Heart right ventricle (tissue), 16 donors: ENCODE data around the gene KRT86. TPM values are rescaled to one million over a fixed set of nuclear protein-coding genes. Genes with fewer than 3 reads are reported as not detected.

Experiments used
- ATAC-seq, 8 donors: fragments of 200-7000 bp; cut with Tn5 transposase; one replicate each; pipeline ENCODE4 v1.9.1; 2020; ENCODE audit warnings: mild to moderate bottlenecking in 8 of 8, moderate library complexity in 8 of 8, moderate number of reproducible peaks in 1 of 8
- DNase-seq, 2 donors: peaks; one replicate each; pipeline ENCODE4 v3.0.0-alpha.2; 2020
- H3K27ac ChIP-seq, 10 donors: fragments of 200-600 bp; sonication (generic) in 2 of 10; one replicate each; pipeline versions ENCODE4 v1.5.0 to v1.8.0; 2020 to 2022; ENCODE audit warnings: mild to moderate bottlenecking in 3 of 10
- H3K27me3 ChIP-seq, 7 donors: fragments of 200-600 bp; one replicate each; pipeline ENCODE4 v1.8.0; 2021 to 2022; ENCODE audit warnings: mild to moderate bottlenecking in 2 of 7
- H3K36me3 ChIP-seq, 9 donors: fragments of 200-600 bp; sonication (generic) in 1 of 9; one replicate each; pipeline versions ENCODE4 v1.5.0 to v1.8.0; 2020 to 2022; ENCODE audit warnings: mild to moderate bottlenecking in 2 of 9
- H3K4me1 ChIP-seq, 9 donors: fragments of 200-600 bp; sonication (generic) in 1 of 9; one replicate each; pipeline versions ENCODE4 v1.5.0 to v1.8.0; 2020 to 2022; ENCODE audit warnings: mild to moderate bottlenecking in 4 of 9
- H3K4me3 ChIP-seq, 10 donors: fragments of 200-600 bp; sonication (generic) in 2 of 10; one replicate each; pipeline versions ENCODE4 v1.5.0 to v1.8.0; 2020 to 2022; ENCODE audit warnings: mild to moderate bottlenecking in 7 of 10, moderate library complexity in 2 of 10
- H3K9me3 ChIP-seq, 11 donors: fragments of 200-600 bp in 10 of 11; sonication (generic) in 2 of 11; one replicate each; pipeline versions ENCODE4 v1.5.0 to v1.8.0; 2013 to 2022; ENCODE audit warnings: mild to moderate bottlenecking in 2 of 11, control low read depth in 1 of 11, moderate library complexity in 1 of 11
- CTCF ChIP-seq, 9 donors: fragments of 200-600 bp; sonication (generic) in 2 of 9; IDR thresholded peaks; one replicate each; pipeline versions ENCODE4 v1.5.0 to v1.8.0; 2021 to 2022; ENCODE audit warnings: antibody characterized with exemption in 9 of 9, mild to moderate bottlenecking in 5 of 9, moderate library complexity in 1 of 9
- WGBS, 2 donors: extraction: QIAGEN DNeasy Blood & Tissue Kit; methylation state at CpG; one replicate each; pipeline ENCODE4 v1.1.7; 2013; ENCODE audit warnings: inconsistent platforms in 1 of 2; 5-methylcytosine and 5-hydroxymethylcytosine counted together
- intact Hi-C, 10 donors: fragments of 100-400 bp; cut with DNase I; formaldehyde crosslinking; loops; one replicate each; pipeline versions ENCODE4 v1.11.1 to v1.14.2; 2022
- polyA plus RNA-seq, 2 donors: library from polyadenylated mRNA; stranded (reverse); fragments of 200-250 nt; gene quantifications; one replicate each; pipeline ENCODE4 v1.2.3, GENCODE V29; 2013
- total RNA-seq, 10 donors: library from RNA; stranded (reverse); fragmentation: NEBNext Ultra II Directional in 3 of 10; extraction: Animal tissue kit (Norgen Biotek cat#: 25700) in 3 of 10; gene quantifications; one replicate each; pipeline versions ENCODE4 v1.2.1 to v1.2.4, GENCODE V29; 2021 to 2023
- donor health status: Arrhythmogenic right ventricular cardiomyopathy.
- donor health status: ischemic (EF 13 %, LVEDD 7.1; RV severe dilation, severe dysfunction).
- donor health status: healthy with polysubstance abuse.
- donor health status: DM: no; HTN: yes; CAD: no.
- donor health status: DM: no; HTN: no; CAD: no.
- donor health status: ischemic (EF 25% LVEDD 6.9; RV normal size, moderate dysfunction).
- donor health status: ischemic (EF 25% LVEDD 5.7; RV mildly dilated, moderate dysfunction).
- donor health status: healthy.
- donor health status: DM: yes; HTN: yes; CAD: no.
- donor health status: Ischemic cardiomyopathy.
- donor health status: ischemic (EF 35%, LVEDD 5.7; RV mildly dilated, moderate dysfunction).
- donor health status: nonischemic (EF 11% LVEDD 7.7; RV severe dilation, severe dysfunction).
- donor health status: DM: yes; HTN: yes; CAD: no.
- donor health status: PGD.
- donor health status: ischemic (EF 29% LVEDD 5.4; RV normal size, mild dysfunction).
- donor health status: nonischemic (EF 23%, LVEDD 6.1; RV moderate dilation, normal function).

The KRT86 gene
- total and polyA plus RNA-seq, 12 donors = 0.01 to 0.19 TPM; not detected in 10

DNA sequence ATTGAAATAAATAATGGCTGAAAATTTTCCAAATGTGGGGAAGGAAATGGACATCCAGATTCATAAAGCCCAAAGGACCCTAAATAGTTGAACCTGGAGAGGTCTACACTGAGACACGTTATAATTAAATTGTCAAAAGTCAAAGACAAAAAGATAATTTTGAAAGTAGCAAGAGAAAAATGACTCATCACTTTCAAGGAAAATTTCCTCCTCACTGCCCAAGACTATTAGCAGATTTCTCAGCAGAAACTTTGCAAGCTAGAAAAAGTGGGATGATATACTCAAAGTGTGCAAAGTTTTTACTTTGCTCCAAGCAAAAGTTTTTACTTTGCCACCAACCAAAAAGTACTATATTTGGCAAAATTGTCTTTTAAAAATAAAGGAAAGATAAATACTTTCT lies 62.6 kb downstream of the KRT86 start:
- H3K4me1 ChIP-seq = no peaks in the 10 kb centered on the region
- DNase-seq (no peak), ATAC-seq (no peak)
- H3K27me3 ChIP-seq = peaks cover 0 to 41% (median 16%) of the 10 kb centered on the region in 7 donors
- peaks cover 0 to 28% (median 10%) of the 10 kb centered on the region in 11 donors for H3K9me3 ChIP-seq
- 61 to 68% methylated on average over 1 of the region's 1 CpG for WGBS, 2 donors
- intact Hi-C loops = no loop called here
- H3K36me3 ChIP-seq = no peaks in the 10 kb centered on the region
- TF ChIP-seq CTCF (IDR thresholded peaks at IDR 0.05) = no peak
- H3K27ac ChIP-seq = no peak overlapping the region
- H3K4me3 ChIP-seq = no peak overlapping the region

GRCh38 chr12:52338241-52338960 lies 64.0 kb downstream of the KRT86 start:
- Histone ChIP-seq H3K27ac (no peak overlapping the region), H3K9me3 (peaks cover 0 to 31% (median 14%) of the 10 kb centered on the region in 11 donors), H3K4me3 (no peak overlapping the region), H3K27me3 (peaks cover 0 to 28% (median 15%) of the 10 kb centered on the region in 7 donors), H3K4me1 (no peaks in the 10 kb centered on the region), H3K36me3 (no peaks in the 10 kb centered on the region)
- ATAC-seq (no peak), DNase-seq (no peak)
- WGBS, 2 donors = 78 to 80% methylated on average over 10 of the region's 10 CpGs
- intact Hi-C loops = no loop called here
- no peak for TF ChIP-seq CTCF (IDR thresholded peaks at IDR 0.05)

DNA sequence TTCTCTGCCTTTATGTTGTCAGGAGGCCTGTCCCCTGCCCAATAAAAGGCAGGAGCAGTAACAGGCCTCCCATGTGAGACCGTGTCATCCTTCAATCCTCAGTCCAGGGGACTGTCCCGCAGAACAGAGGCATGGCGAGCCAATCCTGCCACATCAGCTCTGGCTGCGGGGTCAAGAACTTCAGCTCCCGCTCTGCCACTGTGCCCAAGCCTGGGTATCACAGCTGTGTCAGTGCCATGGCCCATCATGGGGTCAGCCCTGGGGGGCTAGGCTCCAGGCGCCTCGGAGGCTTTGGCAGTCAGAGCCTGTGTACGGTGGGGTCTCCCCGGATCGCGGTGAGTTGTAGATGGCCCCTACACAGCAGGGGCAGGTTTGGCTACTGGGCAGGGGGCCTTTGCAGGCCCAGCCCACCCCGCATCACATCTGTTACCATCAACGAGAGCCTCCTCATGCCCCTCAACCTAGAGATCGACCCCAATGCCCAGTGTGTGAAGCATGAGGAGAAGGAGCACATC lies 66.7 kb downstream of the KRT86 start:
- no peak overlapping the region for H3K4me3 ChIP-seq
- WGBS, 2 donors = 90 to 92% methylated on average over 14 of the region's 14 CpGs
- DNase-seq = no peak
- no peak for TF ChIP-seq CTCF (IDR thresholded peaks at IDR 0.05)
- H3K4me1 ChIP-seq = peaks cover 0 to 5% (median 0%) of the 10 kb centered on the region in 9 donors
- no peak overlapping the region for H3K27ac ChIP-seq
- intact Hi-C loops = no loop called here
- H3K36me3 ChIP-seq = no peaks in the 10 kb centered on the region
- no peak for ATAC-seq
- H3K9me3 ChIP-seq = peaks cover 0 to 30% (median 15%) of the 10 kb centered on the region in 11 donors
- peaks cover 0 to 12% (median 3%) of the 10 kb centered on the region in 7 donors for H3K27me3 ChIP-seq

GRCh38 chr12:52342781-52343490 lies 68.5 kb downstream of the KRT86 start:
- H3K27me3 ChIP-seq = peaks cover 0 to 12% (median 3%) of the 10 kb centered on the region in 7 donors
- DNase-seq (no peak), ATAC-seq (no peak)
- no peak for TF ChIP-seq CTCF (IDR thresholded peaks at IDR 0.05)
- H3K27ac ChIP-seq = no peak overlapping the region
- H3K9me3 ChIP-seq = peaks cover 0 to 18% (median 7%) of the 10 kb centered on the region in 11 donors
- intact Hi-C loops = no loop called here
- no peaks in the 10 kb centered on the region for H3K36me3 ChIP-seq
- WGBS, 2 donors = 82 to 89% methylated on average over 2 of the region's 2 CpGs
- H3K4me3 ChIP-seq = no peak overlapping the region
- H3K4me1 ChIP-seq = peaks cover 0 to 13% (median 0%) of the 10 kb centered on the region in 9 donors
